NCI-H446 treated with DMSO at 0.1 percent for 48 hours (cell line): ENCODE results near the gene FMNL2.

Experiments used
- DNase-seq: peaks from one replicate; lab custom pipeline; 2025; lab: John Stamatoyannopoulos, UW

Gene FMNL2

DNA sequence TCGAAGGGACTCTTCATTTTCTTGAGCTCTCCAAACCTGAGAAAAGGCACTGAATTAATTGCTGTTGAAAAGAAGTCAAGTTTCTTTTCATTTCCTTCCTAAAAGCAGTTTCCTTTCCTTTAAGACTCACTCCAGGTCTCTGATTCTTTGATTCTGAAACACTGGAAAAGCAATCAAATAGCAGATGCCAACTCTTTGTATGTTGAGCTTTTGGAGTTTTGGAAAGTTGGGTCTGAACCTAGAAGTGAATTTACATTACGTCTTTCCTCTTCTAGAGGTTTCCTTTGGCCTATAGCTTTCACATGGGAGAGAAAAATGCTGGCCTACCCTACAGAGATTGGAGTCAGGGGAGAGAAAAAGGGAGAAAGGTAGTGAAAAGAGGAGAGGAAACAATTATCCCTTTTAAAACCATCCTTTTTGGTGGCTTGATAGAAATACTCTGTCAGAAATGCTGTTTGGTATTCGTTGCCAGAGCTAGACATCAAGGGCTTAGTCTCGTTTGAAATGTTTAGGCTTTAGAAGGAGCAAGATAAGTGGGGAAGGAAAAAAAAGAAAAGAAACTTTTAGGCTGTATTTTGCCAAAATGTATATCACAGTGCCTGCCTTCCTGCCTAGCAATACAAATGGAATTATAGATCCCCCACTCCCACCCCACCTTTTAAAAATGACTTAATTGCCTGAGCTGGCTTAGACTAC, 194.6 kb downstream of the FMNL2 start:
- DNase-seq = no peak

DNA sequence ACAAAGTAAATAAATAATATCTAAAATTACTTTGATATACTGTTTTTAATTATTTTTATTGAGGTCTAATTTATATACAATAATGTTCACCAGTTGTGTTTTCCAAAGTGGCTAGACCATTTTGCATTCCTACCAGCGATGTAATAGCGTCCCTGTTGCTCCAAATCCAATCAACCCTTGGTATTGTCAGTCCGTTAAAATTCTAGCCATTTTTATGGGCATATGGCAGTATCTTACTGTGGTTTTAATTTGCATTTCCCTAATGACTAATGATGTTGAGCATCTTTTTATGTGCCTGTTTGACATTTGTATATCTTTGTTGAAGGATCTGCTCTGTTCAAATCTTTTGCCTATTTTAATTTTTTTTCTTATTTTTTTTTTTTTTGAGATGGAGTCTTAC, 197.3 kb downstream of the FMNL2 start:
- DNase-seq = no peak

DNA sequence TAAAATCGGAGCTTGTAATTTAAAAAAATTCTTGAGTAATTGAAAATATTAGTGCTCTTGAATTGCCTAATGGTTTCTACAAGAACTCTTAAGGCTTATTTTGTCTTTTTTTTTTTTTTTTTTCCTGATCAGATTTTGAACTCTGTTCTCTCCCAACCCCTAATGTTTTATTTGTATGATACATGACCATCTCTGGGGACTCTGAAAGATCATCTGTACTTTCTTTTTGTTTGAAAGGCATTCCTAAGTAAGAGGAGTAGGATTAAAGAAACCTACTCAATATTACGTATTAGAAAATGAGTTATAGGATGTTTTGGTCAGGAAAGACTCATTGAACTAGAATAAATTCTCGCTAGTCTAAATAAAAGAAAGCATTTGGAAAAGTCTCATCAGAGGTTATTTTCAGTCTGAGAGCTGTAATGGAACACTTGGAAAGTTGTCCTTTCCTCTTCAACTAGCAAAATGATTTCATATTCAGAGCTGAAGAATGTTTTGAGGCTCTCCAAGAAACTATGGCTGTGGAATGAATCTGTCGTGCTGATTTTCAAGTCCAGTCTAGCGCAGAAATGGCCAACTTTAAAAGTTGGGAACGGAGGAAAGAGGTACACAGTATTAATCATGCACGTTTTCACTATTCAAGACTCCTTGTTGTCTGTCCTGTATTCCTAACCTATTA, 199.6 kb downstream of the FMNL2 start:
- no peak for DNase-seq

DNA sequence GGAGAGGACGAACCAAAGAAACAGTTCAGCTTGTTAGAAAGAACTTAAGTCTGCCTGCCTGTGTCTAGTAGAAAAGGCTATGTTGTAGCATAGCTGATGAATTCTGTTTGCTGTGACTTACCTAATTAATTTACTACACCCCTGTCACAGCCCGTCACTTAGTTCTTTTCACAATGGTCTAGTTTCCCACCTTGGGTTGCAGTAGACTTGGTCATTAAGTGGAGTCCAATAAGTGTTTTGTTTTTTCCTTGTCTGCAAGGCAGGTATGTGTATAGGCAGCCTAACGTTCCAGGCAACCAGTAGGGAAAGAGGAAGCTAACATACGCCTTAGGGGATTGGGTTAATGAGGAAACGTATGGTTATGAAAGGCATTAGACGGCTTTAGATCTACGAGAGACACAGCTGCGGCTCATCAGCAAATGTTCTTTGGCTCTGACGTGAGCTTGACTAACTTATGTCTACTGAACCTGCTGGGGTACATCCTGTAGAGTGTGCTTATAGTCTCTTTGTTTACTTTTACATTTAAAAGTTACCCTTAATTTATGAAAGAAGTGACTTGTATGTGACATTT, 202.2 kb downstream of the FMNL2 start:
- DNase-seq = no peak

DNA sequence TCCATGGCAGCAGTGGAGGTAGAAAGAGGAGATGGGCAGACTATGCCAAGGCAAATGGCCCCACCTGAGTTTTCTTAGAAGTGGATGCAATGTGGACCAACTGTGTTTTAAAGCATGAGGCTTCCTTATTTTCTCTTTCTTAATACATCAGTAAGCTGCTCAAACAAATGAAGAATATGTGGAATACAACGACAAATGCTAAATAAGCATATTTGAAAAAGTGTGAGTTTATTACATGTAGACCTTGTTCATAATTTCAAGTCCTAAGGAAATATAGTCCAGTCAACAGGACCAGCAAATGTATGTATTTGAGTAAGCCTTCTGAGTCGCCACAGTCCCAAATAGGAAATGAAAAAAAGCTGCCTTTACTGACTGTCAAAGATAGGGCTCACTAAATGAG, 204.4 kb downstream of the FMNL2 start:
- no peak for DNase-seq

DNA sequence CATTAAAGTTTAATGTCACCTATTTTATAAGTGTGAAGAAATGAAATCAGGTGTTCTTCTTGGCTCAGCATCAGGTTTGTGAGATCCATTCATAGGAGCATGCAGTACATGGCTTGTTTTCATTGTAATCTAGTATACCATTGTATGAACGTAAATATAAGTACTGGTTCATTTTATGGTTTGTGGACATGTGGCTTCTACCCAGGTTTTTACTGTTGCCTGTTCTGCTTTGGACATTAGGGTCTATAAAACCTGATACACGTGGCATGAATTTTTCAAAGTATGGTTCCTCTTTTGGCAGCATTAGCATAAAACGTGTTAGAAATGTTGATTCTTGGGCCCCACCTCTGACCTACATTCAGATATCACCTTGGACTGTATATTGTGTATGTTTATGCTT, 206.7 kb downstream of the FMNL2 start:
- DNase-seq = no peak

DNA sequence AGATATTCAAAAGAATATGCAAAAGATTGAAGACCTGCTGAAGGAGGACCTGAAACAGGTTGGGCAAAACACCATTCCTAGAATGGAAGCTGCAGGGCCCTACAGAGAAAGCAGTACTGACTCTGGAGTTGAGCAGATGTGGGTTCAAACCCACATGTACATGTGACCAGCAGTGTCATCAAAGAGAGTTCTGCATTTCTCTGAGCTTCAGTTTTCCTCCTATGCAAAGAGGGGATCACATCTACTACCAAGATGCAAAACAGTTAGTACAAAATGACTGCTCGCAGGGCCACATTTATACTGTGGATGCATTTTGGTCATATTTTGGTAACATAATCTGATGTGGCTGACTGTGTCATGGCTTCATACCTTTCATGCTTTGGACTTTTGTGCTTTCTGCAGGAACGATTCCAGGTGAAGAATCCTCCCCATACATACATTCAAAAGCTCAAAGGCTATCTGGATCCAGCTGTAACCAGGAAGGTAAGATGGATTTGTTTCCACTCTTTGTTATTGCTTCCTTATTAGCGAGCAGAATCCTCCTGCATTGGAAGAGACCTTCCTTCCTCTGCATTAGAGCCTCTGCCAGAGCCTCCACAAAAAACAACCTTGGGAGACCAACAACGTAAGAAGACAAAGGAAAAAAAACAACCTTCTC, 207.5 kb downstream of the FMNL2 start:
- DNase-seq = no peak

DNA sequence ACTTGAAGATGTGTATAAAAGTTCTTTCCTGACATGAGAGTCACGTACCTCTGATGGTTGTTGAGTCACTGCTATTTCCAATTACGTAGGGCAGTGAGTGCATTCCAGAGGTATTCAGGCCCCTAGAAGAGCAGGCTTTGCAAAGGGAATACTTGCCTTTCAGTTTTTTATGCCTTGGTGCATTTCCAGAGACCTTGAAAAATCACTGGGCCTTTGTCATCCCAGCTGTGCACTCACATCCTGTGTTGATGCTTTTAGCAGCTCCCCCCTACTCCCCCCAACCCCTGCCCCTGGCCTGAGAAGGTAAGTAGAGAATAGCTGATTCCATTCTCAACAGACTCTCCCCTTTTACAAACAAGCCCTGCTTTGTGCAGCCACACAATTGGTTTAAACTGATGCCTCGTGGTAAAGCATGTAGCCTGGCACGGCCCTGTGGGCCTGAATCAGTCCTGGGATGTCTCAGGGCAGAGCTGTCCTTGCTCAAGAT, 208.1 kb downstream of the FMNL2 start:
- no peak for DNase-seq

DNA sequence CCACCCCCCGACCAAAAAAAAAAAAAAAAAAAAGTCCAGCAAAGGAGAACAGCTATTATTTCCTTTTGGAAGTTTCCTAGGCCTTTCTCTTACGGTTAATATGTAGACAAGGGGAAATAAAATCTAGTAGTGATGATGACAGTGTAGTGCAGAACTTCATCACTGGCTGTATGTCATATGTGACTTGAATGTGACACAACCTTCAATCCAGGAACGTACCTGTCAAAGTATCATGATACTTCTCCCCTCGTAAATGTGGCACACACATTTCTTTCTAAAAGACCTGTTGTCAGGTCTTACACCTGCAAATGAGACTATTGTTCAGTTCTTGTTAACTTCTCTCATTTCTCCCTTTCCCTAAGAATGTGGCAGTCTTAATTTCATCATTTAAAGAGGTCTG, 208.7 kb downstream of the FMNL2 start:
- no peak for DNase-seq

DNA sequence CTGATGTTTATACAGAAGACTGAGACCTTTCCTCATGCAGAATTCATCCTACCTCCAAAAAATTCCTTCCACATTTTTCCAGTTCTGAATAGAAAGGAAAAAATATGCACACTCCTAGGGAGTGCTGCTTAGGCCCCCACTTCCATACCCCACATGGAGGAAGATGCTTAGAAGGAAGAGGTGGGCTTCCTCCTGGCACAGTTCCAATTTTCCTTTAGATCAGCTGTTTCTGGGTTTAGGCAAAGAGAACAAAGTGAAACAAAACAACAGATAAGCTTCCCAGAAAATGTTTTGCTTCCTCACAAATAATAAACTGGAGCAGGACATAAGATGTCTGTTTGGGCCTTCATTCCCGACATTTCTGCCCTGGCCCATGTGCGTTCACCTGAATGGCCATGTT, 209.7 kb downstream of the FMNL2 start:
- DNase-seq = no peak

DNA sequence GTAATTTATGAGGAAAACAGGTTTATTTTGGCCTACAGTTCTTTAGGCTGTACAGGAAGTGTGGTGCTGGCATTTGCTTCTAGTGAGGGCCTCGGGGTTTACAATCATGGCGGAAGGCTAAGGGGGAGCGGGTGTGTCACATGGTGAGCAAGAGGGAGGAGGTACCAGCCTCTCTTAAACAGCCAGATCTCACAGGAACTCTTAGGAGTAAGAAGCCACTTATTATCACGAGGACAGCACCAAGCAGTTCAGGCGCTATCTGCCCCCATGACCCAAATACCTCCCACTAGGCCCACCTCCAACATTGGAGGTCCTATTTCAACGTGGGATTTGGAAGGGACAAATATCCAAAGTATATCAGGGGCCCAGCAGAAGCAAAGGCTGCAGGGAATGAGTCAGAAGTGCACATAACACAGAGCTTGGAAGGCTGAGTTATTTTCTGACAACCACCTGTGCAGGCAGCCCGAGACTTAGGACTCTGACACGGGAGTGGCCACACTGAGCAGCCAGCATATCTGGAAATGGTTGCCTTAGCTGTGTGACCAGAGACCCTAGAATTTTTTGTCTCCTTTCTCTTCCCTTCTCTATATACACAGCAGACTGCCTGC, 211.4 kb downstream of the FMNL2 start:
- no peak for DNase-seq

DNA sequence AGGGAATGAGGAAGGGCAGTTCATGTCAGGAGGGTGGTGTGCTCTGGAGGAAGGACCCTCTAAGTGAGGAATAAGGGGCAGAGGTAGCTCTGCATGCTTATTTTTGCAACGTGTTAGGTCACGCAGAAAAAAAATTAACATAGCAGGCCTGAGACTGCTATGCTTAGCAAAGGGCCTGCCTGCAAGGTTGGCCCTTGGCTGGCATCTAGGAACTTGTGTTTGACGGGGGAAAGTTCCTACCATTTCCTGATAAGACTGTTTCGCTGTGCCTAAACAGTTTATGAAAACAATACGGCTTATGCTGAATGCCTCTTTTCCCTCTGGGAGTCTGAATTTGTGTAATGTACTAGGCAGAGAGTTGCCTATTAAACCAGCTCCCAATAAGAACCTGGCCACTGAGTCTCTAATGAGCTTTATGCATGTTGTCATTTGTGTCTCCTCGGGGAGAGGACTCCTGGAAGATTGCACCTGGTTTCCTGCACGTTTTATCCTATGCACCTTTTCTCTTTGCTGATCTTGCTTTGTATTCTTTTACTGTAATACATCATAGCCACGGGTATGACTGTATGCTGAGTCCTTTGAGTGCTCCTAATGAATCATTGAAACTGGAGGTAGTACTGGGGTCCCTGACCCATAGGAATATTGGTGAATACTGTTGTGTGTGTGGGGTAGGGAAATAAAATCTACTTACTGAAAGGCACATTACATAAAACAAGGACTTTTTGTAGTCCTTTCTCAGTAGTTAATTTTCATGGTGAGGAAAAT, 213.3 kb downstream of the FMNL2 start:
- no peak for DNase-seq

DNA sequence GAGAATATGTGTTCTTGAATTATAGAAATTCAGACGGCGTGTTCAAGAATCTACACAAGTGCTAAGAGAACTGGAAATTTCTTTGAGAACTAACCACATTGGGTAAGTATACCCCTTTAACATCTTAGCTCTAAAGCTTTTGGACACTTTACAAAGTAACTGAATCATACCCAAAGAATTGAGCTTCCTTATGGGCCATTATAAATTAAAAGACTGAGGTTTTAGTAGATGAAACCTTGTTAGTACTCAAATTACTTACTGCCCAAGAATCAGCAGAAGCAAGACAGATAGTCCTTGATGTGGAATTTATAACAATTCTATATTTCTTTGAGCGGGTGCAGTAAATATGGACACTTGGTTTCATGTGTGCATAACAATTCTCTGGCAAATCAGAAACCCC, 214.0 kb downstream of the FMNL2 start:
- no peak for DNase-seq

DNA sequence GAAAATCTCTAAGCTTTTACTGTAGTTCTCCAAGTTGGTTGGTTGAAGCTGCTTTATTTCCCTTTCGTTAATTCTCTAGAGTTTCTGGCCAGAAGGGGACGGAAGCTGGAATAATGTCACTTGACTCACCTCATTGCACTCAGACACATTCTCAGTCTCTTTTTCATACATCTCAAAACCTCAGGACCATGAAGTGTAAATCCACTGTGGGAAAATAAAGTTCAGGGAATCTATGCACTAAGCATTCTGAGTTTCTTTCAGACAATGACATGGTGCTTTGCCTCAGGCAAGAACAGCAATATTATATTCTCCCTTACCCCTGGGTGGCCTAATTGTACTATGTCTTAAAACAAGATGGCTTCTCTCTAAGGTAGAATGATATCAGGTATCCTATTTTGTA, 214.4 kb downstream of the FMNL2 start:
- no peak for DNase-seq

DNA sequence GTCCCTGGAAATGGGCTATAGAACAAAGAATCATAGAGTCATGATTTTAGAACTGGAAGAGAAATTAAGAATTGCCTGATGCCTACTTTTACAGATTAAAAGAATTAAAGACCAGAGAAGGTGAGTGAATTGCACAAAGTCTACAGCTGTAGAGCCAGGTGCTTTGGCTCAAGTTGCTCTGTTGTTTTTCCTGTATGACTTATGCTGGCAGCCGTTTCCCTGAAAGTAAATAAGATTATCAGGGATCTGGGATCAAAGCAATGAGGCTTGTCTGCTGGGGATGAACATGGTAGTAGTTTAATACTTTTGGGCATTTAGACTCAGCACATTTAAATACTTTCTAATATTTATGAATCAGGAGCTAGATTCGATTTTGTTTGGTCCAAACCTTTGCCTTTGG, 215.4 kb downstream of the FMNL2 start:
- DNase-seq = no peak

DNA sequence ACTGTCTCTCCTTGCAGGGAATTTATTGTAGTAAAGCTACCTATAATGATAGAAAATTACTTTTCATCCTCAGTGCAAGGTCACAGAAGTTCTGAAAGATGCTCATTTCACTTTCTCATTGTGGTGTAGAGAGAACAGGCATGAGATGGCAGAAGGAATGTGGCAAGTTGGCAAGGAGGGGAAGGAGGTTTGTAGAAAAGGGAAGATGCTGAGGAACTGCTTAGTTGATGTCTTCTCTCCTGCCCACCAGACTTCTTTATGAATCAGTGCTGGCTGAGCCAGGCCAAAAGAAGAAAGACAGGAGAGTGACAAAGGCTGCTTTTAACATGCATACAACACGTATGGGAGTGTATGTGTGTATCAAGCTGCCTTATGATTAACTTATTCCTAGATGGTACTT, 217.9 kb downstream of the FMNL2 start:
- no peak for DNase-seq

DNA sequence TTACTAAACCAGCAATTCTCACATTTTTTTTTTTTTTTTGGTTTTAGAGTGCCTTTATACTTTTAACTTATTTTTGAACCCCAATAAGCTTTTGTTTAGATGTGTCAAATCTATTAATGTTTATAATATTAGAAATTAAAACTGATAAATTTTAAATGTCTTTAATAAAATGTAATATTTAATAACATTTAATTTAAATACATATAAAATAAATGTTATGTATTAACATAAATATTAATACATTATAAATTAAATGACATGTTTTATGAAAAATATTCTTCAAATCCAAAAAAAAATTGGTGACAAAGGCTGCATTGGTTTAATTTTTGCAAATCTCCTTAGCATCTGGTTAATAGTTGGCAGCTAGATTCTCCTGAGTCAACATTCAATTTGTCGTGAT, 218.5 kb downstream of the FMNL2 start:
- DNase-seq = no peak

DNA sequence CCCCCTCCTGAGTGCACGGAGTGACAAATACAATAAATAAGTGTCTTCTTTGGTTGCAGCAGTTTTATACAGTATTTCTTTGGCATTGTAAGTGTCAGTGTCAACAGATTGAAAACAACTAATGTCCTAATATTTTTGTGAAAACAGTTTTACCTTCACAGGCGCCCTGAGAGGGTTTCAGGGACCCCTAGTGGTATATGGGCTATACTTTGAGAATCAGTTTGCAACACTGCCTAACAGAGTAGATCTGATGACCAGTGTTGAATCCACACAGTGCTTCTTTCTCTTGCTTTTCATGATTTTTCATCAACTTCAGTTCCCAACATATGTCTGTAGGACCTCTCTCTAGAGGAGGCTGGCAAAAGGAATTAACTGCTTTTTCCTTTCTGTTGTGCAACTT, 220.1 kb downstream of the FMNL2 start:
- DNase-seq = no peak

DNA sequence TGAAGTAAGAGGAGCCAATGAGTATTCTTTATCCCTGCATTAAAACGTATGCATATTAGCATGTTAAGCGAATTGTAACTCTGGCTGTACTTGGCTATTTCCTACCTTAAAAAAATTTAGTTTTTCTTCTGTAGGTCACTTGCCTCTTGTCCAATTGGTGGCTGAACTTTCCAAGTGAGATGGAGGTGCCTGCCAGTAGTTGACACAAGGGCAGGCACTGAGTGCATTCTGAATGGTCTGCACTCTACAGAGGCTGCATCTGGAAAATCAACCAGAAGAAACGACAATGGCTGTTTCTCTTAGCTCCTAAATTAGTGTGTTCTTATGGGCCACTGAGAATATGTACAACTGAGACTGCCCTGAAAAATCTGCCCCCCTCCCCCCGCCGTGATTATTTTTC, 221.5 kb downstream of the FMNL2 start:
- no peak for DNase-seq

DNA sequence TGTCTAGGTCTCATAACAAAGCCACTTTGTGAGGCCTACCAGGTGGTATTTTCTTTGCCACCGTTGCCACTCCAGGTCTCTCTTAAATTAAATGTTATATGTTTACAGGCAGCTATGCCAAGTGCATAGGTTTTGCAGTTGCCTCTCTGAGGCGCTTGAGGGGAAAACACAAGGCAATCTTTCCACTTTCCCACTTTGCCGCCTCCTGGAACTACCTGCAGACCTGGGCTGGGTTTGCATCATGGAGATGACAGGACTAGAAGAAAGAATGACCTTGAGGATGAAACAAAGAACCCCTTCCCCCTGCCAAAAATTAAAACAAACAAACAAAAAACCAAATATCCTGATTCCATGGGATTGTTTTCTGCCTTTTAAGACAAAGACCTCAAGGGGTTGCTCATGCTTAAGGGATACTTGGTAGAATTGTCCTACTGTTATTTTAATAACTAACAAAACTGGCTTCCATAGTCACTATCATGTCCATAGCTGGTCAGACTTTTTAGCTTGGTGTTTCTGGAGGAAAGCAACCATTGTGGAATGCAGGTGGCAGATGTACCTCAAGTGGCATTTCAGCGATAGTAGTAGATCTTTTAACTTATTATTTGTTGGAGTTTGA, 222.4 kb downstream of the FMNL2 start:
- no peak for DNase-seq
